ENCODE results near the gene TSC2.

Gene TSC2

GRCh38 chr16:2043667-2044451, 3.9 kb upstream of the TSC2 start:
- no peak for DNase-seq

- no peak for DNase-seq
Observed at GRCh38 chr16:2044541-2044940, 3.2 kb upstream of the TSC2 start.

- no peak for DNase-seq
Observed at GRCh38 chr16:2045965-2046892, 1.6 kb upstream of the TSC2 start.

- DNase-seq, result no peak
Observed at GRCh38 chr16:2046893-2047329, 874 bp upstream of the TSC2 start.

GRCh38 chr16:2048116-2048543, 345 bp downstream of the TSC2 start:
- peak in 1 of 4 experiments; percentile 34 for DNase-seq

GRCh38 chr16:2053211-2053610, 5.4 kb downstream of the TSC2 start:
- no peak for DNase-seq

- DNase-seq, result no peak
Observed at GRCh38 chr16:2053897-2054296, 6.1 kb downstream of the TSC2 start.

GRCh38 chr16:2054543-2055245, 6.9 kb downstream of the TSC2 start:
- no peak for DNase-seq

GRCh38 chr16:2056077-2056476, 8.3 kb downstream of the TSC2 start:
- DNase-seq, result no peak

GRCh38 chr16:2056681-2057407, 9.1 kb downstream of the TSC2 start:
- DNase-seq, result no peak

- DNase-seq, result no peak
Observed at GRCh38 chr16:2057438-2057837, 9.7 kb downstream of the TSC2 start.

GRCh38 chr16:2058420-2058819, 10.6 kb downstream of the TSC2 start:
- DNase-seq, result no peak

- no peak for DNase-seq
Observed at GRCh38 chr16:2058872-2059271, 11.1 kb downstream of the TSC2 start.

GRCh38 chr16:2060346-2060745, 12.6 kb downstream of the TSC2 start:
- no peak for DNase-seq

GRCh38 chr16:2061023-2061422, 13.2 kb downstream of the TSC2 start:
- DNase-seq, result no peak

GRCh38 chr16:2061526-2061925, 13.7 kb downstream of the TSC2 start:
- no peak for DNase-seq

- no peak for DNase-seq
Observed at GRCh38 chr16:2062801-2063200, 15.0 kb downstream of the TSC2 start.

- DNase-seq, result no peak
Observed at GRCh38 chr16:2063861-2064260, 16.1 kb downstream of the TSC2 start.

- DNase-seq, result no peak
Observed at GRCh38 chr16:2064368-2064945, 16.7 kb downstream of the TSC2 start.

- no peak for DNase-seq
Observed at GRCh38 chr16:2066139-2066538, 18.4 kb downstream of the TSC2 start.

- no peak for DNase-seq
Observed at GRCh38 chr16:2070576-2071453, 23.0 kb downstream of the TSC2 start.

All from activated naive CD4-positive, alpha-beta T cell (primary cell).